Measurements from ENCODE around the gene TMEM258. TPM values are rescaled to one million over a fixed set of nuclear protein-coding genes. Genes with fewer than 3 reads are reported as not detected.

Gene TMEM258
- total and polyA plus RNA-seq, 2 experiments from 2014 or later: 72.8 to 258 TPM

DNA sequence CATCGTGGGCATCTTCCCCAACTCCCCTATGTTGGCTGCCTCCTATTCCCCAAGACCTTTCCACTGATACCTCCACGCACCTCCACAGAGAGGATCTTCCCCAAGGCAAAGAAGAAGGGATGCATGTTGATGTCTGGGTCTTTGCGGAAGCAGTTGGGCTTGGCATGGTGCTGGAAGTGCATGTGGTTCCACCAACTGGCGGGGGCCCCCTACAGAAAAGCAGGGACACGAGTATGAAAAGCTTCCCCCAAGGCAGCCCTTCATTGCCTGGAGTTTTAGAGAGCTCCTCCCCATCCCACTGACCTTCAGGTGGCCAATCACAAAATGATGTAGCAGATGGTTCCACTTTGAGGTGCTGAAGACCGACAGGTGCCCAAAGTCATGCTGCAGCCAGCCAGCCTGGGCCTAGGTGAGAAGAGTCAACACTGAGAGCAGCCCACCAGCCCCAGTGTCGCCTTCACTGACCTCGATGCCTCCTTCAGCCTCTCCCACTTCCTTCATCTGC is 18.3 kb upstream of the TMEM258 start:
- Histone ChIP-seq H4K20me1 (ENCODE audit: insufficient read depth) (no peaks in the 10 kb centered on the region), H3K4me2 (ENCODE audit: unreplicated experiment) (no peak overlapping the region), H3F3A (ENCODE audit: insufficient read depth) (no peaks in the 10 kb centered on the region), H2AFZ (no peak overlapping the region), H3K4me3 (no peak overlapping the region), H3K9me3 (ENCODE audit: low read depth) (no peaks in the 10 kb centered on the region), H3K36me3 (ENCODE audit: low read depth) (no peaks in the 10 kb centered on the region), H3K27me3 (replicated peaks; ENCODE audit: insufficient read depth) (no peaks in the 10 kb centered on the region), H3K4me1 (ENCODE audit: insufficient read depth) (no peaks in the 10 kb centered on the region), H3K9me2 (ENCODE audit: insufficient read depth) (no peaks in the 10 kb centered on the region), H3K9ac (no peak overlapping the region), H3K27ac (no peak overlapping the region), H3K79me2 (ENCODE audit: insufficient read depth) (no peaks in the 10 kb centered on the region)
- 90 to 91% methylated on average over 8 of the region's 8 CpGs for WGBS, 2 experiments (ENCODE audit: low coverage in 1 of 2, low lambda C conversion rate in 2 of 2, missing lambda C conversion rate in 2 of 2)
- in situ Hi-C loops (cut with MboI): no loop called here
- TF ChIP-seq EZH2 (IDR thresholded peaks at IDR 0.05; ENCODE audit: insufficient read depth, poor library complexity, severe bottlenecking) (no peak), EZH2phosphoT487 (IDR thresholded peaks at IDR 0.05; ENCODE audit: insufficient read depth, low read depth) (no peak)
- no peak for DNase-seq

DNA sequence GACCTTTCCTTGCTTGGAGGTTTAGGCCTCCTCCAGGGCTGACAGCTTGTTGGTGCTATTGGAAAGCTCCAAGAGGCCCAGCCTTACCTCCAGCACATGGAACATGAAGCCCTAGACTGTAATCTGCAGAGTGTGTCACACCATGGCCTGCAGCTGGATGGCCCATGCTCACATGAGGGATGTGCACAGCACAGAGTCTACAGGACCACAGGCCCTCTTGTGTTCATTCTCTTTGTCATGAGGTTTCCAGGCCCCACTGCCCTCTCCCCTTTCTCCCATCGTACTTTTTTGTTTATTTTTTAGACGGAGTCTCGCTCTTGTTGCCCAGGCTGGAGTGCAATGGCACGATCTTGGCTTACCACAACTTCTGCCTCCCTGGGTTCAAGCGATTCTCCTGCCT is 14.4 kb upstream of the TMEM258 start:
- DNase-seq: no peak
- WGBS, 2 experiments (ENCODE audit: low coverage in 1 of 2, low lambda C conversion rate in 2 of 2, missing lambda C conversion rate in 2 of 2): 97 to 100% methylated on average over 5 of the region's 5 CpGs
- Histone ChIP-seq H3K27ac (no peak overlapping the region), H2AFZ (no peak overlapping the region), H4K20me1 (ENCODE audit: insufficient read depth) (no peaks in the 10 kb centered on the region), H3K4me1 (ENCODE audit: insufficient read depth) (no peaks in the 10 kb centered on the region), H3K79me2 (ENCODE audit: insufficient read depth) (no peaks in the 10 kb centered on the region), H3K27me3 (replicated peaks; ENCODE audit: insufficient read depth) (no peaks in the 10 kb centered on the region), H3K9me2 (ENCODE audit: insufficient read depth) (no peaks in the 10 kb centered on the region), H3K4me3 (no peak overlapping the region), H3K4me2 (ENCODE audit: unreplicated experiment) (no peak overlapping the region), H3K36me3 (ENCODE audit: low read depth) (no peaks in the 10 kb centered on the region), H3K9ac (no peak overlapping the region), H3K9me3 (ENCODE audit: low read depth) (no peaks in the 10 kb centered on the region), H3F3A (ENCODE audit: insufficient read depth) (no peaks in the 10 kb centered on the region)
- in situ Hi-C loops (cut with MboI): no loop called here
- TF ChIP-seq EZH2phosphoT487 (IDR thresholded peaks at IDR 0.05; ENCODE audit: insufficient read depth, low read depth) (no peak), EZH2 (IDR thresholded peaks at IDR 0.05; ENCODE audit: insufficient read depth, poor library complexity, severe bottlenecking) (no peak)

DNA sequence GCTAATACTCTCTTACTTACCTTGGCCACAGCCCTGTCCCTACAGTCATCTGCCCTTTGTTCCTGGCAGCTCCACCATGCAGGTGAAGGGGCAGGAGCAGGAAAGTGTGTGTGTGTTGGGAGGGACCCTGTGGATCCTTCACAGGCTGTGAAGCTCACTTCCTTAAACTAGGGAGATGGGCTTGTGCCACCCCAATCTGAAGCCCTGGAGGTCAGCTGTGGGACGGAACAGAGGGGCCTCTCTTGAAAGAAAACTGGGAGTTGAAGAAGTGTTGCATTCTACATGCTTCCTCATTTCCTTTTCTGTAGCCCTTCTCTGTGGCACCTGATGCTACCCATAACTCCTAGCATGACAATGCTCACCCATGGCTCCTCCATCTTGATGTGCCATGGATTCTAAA is 12.7 kb upstream of the TMEM258 start:
- 100% methylated on average over 1 of the region's 1 CpG for WGBS, 2 experiments (ENCODE audit: low coverage in 1 of 2, low lambda C conversion rate in 2 of 2, missing lambda C conversion rate in 2 of 2)
- H3K9me2 ChIP-seq (ENCODE audit: insufficient read depth): no peaks in the 10 kb centered on the region
- H3K27me3 ChIP-seq (replicated peaks; ENCODE audit: insufficient read depth): no peaks in the 10 kb centered on the region
- no peaks in the 10 kb centered on the region for H4K20me1 ChIP-seq (ENCODE audit: insufficient read depth)
- no peaks in the 10 kb centered on the region for H3F3A ChIP-seq (ENCODE audit: insufficient read depth)
- no peaks in the 10 kb centered on the region for H3K9me3 ChIP-seq (ENCODE audit: low read depth)
- no peaks in the 10 kb centered on the region for H3K4me1 ChIP-seq (ENCODE audit: insufficient read depth)
- in situ Hi-C loops (cut with MboI): no loop called here
- H3K9ac ChIP-seq: no peak overlapping the region
- H3K4me2 ChIP-seq (ENCODE audit: unreplicated experiment): no peak overlapping the region
- no peak for TF ChIP-seq EZH2 (IDR thresholded peaks at IDR 0.05; ENCODE audit: insufficient read depth, poor library complexity, severe bottlenecking)
- no peak for TF ChIP-seq EZH2phosphoT487 (IDR thresholded peaks at IDR 0.05; ENCODE audit: insufficient read depth, low read depth)
- H2AFZ ChIP-seq: no peak overlapping the region
- H3K79me2 ChIP-seq (ENCODE audit: insufficient read depth): no peaks in the 10 kb centered on the region
- no peak for DNase-seq
- no peak overlapping the region for H3K4me3 ChIP-seq
- H3K27ac ChIP-seq: no peak overlapping the region
- no peaks in the 10 kb centered on the region for H3K36me3 ChIP-seq (ENCODE audit: low read depth)

DNA sequence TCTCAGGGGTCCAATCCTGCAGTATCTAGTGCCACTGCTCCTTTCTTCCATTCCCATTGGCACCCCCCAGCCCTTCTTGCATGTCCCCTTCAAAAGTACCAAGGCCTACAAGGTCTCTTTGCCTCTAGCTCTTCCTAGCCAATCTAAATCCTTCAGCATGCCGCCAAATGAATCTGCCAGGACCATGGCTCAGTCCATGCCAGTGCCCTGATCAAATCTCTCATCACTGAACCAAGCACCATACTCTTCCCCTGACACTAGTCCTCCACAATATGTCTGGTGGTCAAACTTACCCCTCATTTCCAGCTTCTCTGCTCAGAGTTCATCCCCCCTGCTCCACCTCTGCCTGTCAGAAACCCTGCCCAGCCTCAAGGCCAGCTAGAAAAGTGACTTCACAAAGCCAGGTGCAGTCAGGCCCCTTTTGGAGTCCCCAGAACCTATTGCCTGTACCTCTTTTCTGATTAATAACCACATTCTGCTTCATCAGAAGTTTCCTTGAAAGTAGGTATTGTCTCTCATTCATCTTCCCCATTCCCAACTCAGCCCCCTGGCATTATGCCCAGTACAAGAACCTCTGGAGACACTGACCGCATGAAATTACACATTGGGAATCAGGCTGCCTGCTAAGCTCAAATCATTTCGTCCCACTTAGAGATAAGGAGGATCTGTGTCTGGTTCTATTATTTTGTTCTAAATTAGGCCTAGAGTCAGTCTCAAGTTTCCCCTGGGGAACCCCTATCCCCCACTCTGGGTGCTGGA is 11.7 kb upstream of the TMEM258 start:
- H3K27me3 ChIP-seq (replicated peaks; ENCODE audit: insufficient read depth): no peaks in the 10 kb centered on the region

More for the DNA sequence above, 11.7 kb upstream of the TMEM258 start:
- in situ Hi-C loops (cut with MboI): no loop called here
- Histone ChIP-seq H3K36me3 (ENCODE audit: low read depth) (no peaks in the 10 kb centered on the region), H3K9me3 (ENCODE audit: low read depth) (no peaks in the 10 kb centered on the region), H3K79me2 (ENCODE audit: insufficient read depth) (0 out of 2 replicates have a peak, but pooled peaks cover 4% of the 10 kb centered on the region), H3F3A (ENCODE audit: insufficient read depth) (no peaks in the 10 kb centered on the region), H4K20me1 (ENCODE audit: insufficient read depth) (no peaks in the 10 kb centered on the region), H3K4me3 (no peak overlapping the region), H3K4me2 (ENCODE audit: unreplicated experiment) (no peak overlapping the region), H3K27ac (no peak overlapping the region), H3K4me1 (ENCODE audit: insufficient read depth) (no peaks in the 10 kb centered on the region), H3K9me2 (ENCODE audit: insufficient read depth) (no peaks in the 10 kb centered on the region), H2AFZ (no peak overlapping the region), H3K9ac (no peak overlapping the region)
- DNase-seq: no peak
- TF ChIP-seq EZH2 (IDR thresholded peaks at IDR 0.05; ENCODE audit: insufficient read depth, poor library complexity, severe bottlenecking): no peak
- no peak for TF ChIP-seq EZH2phosphoT487 (IDR thresholded peaks at IDR 0.05; ENCODE audit: insufficient read depth, low read depth)
- WGBS, 2 experiments (ENCODE audit: low coverage in 1 of 2, low lambda C conversion rate in 2 of 2, missing lambda C conversion rate in 2 of 2): 83 to 89% methylated on average over 3 of the region's 3 CpGs
